Endothelial cell of umbilical vein (primary cell): ENCODE data around the gene SPAG16. TPM values are rescaled to one million over a fixed set of nuclear protein-coding genes. Genes with fewer than 3 reads are reported as not detected.

ENCODE experiments used
- BruUV-seq: library from RNA; stranded (reverse); fragments of 400-500 nt; replicated peaks from 2 replicates; lab custom pipeline; 2021; lab: Mats Ljungman, UMichigan
- CTCF ChIA-PET: fragments of 300-600, 350-600 bp; sonication (Branson Sonifier 250); formaldehyde crosslinking; loops from one replicate; lab custom pipeline; 2021; ENCODE audit warnings: antibody characterized with exemption, inconsistent platforms; lab: Charles Lee
- POLR2A ChIA-PET: fragments of 300-600, 350-600 bp; sonication (Branson Sonifier 250); formaldehyde crosslinking; loops from one replicate; lab custom pipeline; 2021; ENCODE audit warnings: antibody characterized with exemption, inconsistent platforms; lab: Charles Lee
- DNase-seq: peaks from one replicate; pipeline ENCODE4 v3.0.0-alpha.2; 2011; ENCODE audit warnings: low read depth, low spot score
- FAIRE-seq: peaks from 2 replicates; lab custom pipeline; 2011; peaks lifted over from hg19 to GRCh38; lab: Jason Lieb, UNC
- H2AFZ ChIP-seq: 2 replicates; pipeline ENCODE4 v1.6.0; 2012; ENCODE audit warnings: low read depth, low read length, control low read depth, inconsistent platforms
- H3K27ac ChIP-seq: 2 replicates; pipeline ENCODE4 v1.5.1; 2011; ENCODE audit warnings: low read depth, mild to moderate bottlenecking, control low read depth, low read length, moderate library complexity; ENCODE audit not compliant: insufficient read depth
- H3K27me3 ChIP-seq, 2 experiments: 2 replicates each; pipeline versions ENCODE4 v1.6.0 to v1.6.1; 2011; ENCODE audit warnings: low read length in 2 of 2, mixed read lengths in 1 of 2; ENCODE audit not compliant: control insufficient read depth in 2 of 2, insufficient read depth in 2 of 2
- H3K36me3 ChIP-seq, 2 experiments: 2 replicates in 1 of 2; 3 replicates in 1 of 2; pipeline ENCODE4 v1.5.1; 2011; ENCODE audit warnings: low read length in 2 of 2, mild to moderate bottlenecking in 1 of 2, moderate library complexity in 1 of 2; ENCODE audit not compliant: control insufficient read depth in 2 of 2, insufficient read depth in 2 of 2; ENCODE audit errors: extremely low read depth in 1 of 2
- H3K4me1 ChIP-seq: 3 replicates; pipeline ENCODE4 v1.5.1; 2011; ENCODE audit warnings: mild to moderate bottlenecking, low read length; ENCODE audit not compliant: control insufficient read depth, insufficient read depth; ENCODE audit errors: extremely low read depth
- H3K4me2 ChIP-seq: 2 replicates; pipeline ENCODE4 v1.6.1; 2011; ENCODE audit warnings: low read length, control low read depth, mixed read lengths; ENCODE audit not compliant: insufficient read depth
- H3K4me3 ChIP-seq, 3 experiments: fragments of 200-600 bp in 1 of 3; sonication (generic), shearing (Covaris generic) in 1 of 3; replicated peaks in 1 of 3; 2 replicates each; pipeline ENCODE4 v1.5.1; 2011 to 2016; ENCODE audit warnings: control low read depth in 3 of 3, low read length in 3 of 3, mild to moderate bottlenecking in 2 of 3, inconsistent platforms in 1 of 3, low read depth in 1 of 3, moderate library complexity in 1 of 3; ENCODE audit not compliant: insufficient read depth in 1 of 3
- H3K79me2 ChIP-seq: 2 replicates; pipeline ENCODE4 v1.6.0; 2012; ENCODE audit warnings: low read length, inconsistent platforms; ENCODE audit not compliant: control insufficient read depth, insufficient read depth
- H3K9ac ChIP-seq: replicated peaks from 2 replicates; pipeline ENCODE3; 2011; ENCODE audit warnings: low read length, control low read depth; ENCODE audit not compliant: insufficient read depth; ENCODE audit errors: extremely low read depth
- H3K9me1 ChIP-seq: replicated peaks from 3 replicates; pipeline ENCODE4 v1.6.0; 2011; ENCODE audit warnings: mild to moderate bottlenecking, low read length; ENCODE audit not compliant: control insufficient read depth, insufficient read depth; ENCODE audit errors: extremely low read depth
- H3K9me3 ChIP-seq: replicated peaks from 2 replicates; pipeline ENCODE4 v1.5.1; 2012; ENCODE audit warnings: low read length, inconsistent platforms; ENCODE audit not compliant: control insufficient read depth, insufficient read depth
- H4K20me1 ChIP-seq: replicated peaks from 2 replicates; pipeline ENCODE3; 2011; ENCODE audit warnings: mild to moderate bottlenecking, low read length; ENCODE audit not compliant: control insufficient read depth, insufficient read depth; ENCODE audit errors: extremely low read depth
- CTCF ChIP-seq, 2 donors: IDR thresholded peaks; 1 replicate in 1 of 2; 2 replicates in 1 of 2; pipeline ENCODE4 v1.5.1; 2011; ENCODE audit warnings: low read length in 2 of 2, mild to moderate bottlenecking in 2 of 2, moderate library complexity in 2 of 2, control low read depth in 1 of 2, inconsistent platforms in 1 of 2, low read depth in 1 of 2; ENCODE audit not compliant: insufficient read depth in 1 of 2; ENCODE audit errors: extremely low read depth in 1 of 2
- EZH2 ChIP-seq: IDR thresholded peaks from 2 replicates; pipeline ENCODE4 v1.6.1; 2012; ENCODE audit warnings: borderline replicate concordance, low read depth, mild to moderate bottlenecking, moderate library complexity, low read length, inconsistent platforms; ENCODE audit not compliant: severe bottlenecking
- GATA2 ChIP-seq: IDR thresholded peaks from 2 replicates; pipeline ENCODE4 v1.7.0; 2011; ENCODE audit warnings: low read depth, mild to moderate bottlenecking, moderate library complexity, mixed read lengths, low read length; ENCODE audit not compliant: insufficient read length, insufficient read depth
- JUN ChIP-seq: IDR thresholded peaks from 2 replicates; pipeline ENCODE4 v1.6.1; 2011; ENCODE audit warnings: borderline replicate concordance, low read depth; ENCODE audit not compliant: insufficient read length, insufficient read depth
- MAX ChIP-seq: IDR thresholded peaks from 2 replicates; pipeline ENCODE4 v1.6.1; 2011; ENCODE audit not compliant: insufficient read depth, insufficient read length
- MYC ChIP-seq: IDR thresholded peaks from one replicate; pipeline ENCODE4 v1.6.1; 2011; ENCODE audit warnings: mild to moderate bottlenecking, low read depth, low read length
- POLR2A ChIP-seq: IDR thresholded peaks from 2 replicates; pipeline ENCODE4 v1.6.1; 2012; ENCODE audit warnings: low read depth, mild to moderate bottlenecking, control low read depth, low read length
- POLR2AphosphoS5 ChIP-seq: IDR thresholded peaks from 2 replicates; pipeline ENCODE4 v1.6.1; 2012; ENCODE audit warnings: low read depth, mild to moderate bottlenecking, control low read depth, low read length, moderate library complexity; ENCODE audit not compliant: insufficient read depth
- dilution Hi-C: fragments of 300-500 bp; cut with MboI; formaldehyde crosslinking; loops from one replicate; pipeline ENCODE4 v1.15.0; 2019; ENCODE audit warnings: low sequenced_read_pairs; ENCODE audit not compliant: extremely low pct_ligation_motif_present
- intact Hi-C: fragments of 100-400 bp; cut with micrococcal nuclease; formaldehyde crosslinking; loops from one replicate; pipeline ENCODE4 v1.10.0; 2022
- polyA plus RNA-seq, 4 experiments: library from polyadenylated mRNA; depleted of rRNA in 3 of 4; stranded (reverse) in 3 of 4; unstranded in 1 of 4; fragments of >200 nt; gene quantifications; 2 replicates each; pipeline versions ENCODE4 v1.2.1 to v1.2.3, GENCODE V29; 2011 to 2012; ENCODE audit warnings: missing spikeins in 1 of 4
- total RNA-seq: library from RNA; stranded (reverse); gene quantifications from 2 replicates; pipeline ENCODE4 v1.2.3, GENCODE V29; 2021

The SPAG16 gene
- total and polyA plus RNA-seq, 2 donors (not counting 3 experiments of a cell fraction or from before 2014, with no cell fraction given), result 4.0 to 7.7 TPM

GRCh38 chr2:214450118-214450894, 1166.0 kb downstream of the SPAG16 start:
- POLR2A ChIA-PET, result no interaction called here
- no peak for FAIRE-seq
- Histone ChIP-seq H3K9me1 (no peaks in the 10 kb centered on the region), H3K9ac (no peak overlapping the region), H3K4me2 (no peak overlapping the region), H3K27ac (no peak overlapping the region), H2AFZ (no peak overlapping the region), H3K27me3 (no peaks in the 10 kb centered on the region), H3K4me1 (no peaks in the 10 kb centered on the region), H3K9me3 (no peaks in the 10 kb centered on the region), H4K20me1 (no peaks in the 10 kb centered on the region), H3K36me3 (no peaks in the 10 kb centered on the region), H3K4me3 (no peak overlapping the region), H3K79me2 (no peaks in the 10 kb centered on the region)
- dilution Hi-C loops, result no loop called here
- no peak for DNase-seq
- TF ChIP-seq EZH2, result no peak
- no peak for TF ChIP-seq MAX
- TF ChIP-seq MYC, result no peak
- no TSS peak for BruUV-seq
- CTCF ChIA-PET, result no interaction called here
- intact Hi-C loops, result no loop called here

GRCh38 chr2:214451516-214452275, 1167.4 kb downstream of the SPAG16 start:
- Histone ChIP-seq H3K27me3 (no peaks in the 10 kb centered on the region), H3K4me3 (no peak overlapping the region), H3K9me1 (no peaks in the 10 kb centered on the region), H4K20me1 (no peaks in the 10 kb centered on the region), H3K9me3 (no peaks in the 10 kb centered on the region), H3K4me1 (no peaks in the 10 kb centered on the region), H3K4me2 (no peak overlapping the region), H2AFZ (no peak overlapping the region), H3K27ac (no peak overlapping the region), H3K79me2 (no peaks in the 10 kb centered on the region), H3K9ac (no peak overlapping the region), H3K36me3 (no peaks in the 10 kb centered on the region)
- FAIRE-seq (no peak), DNase-seq (no peak)
- no TSS peak for BruUV-seq
- ChIA-PET POLR2A (no interaction called here), CTCF (no interaction called here)
- dilution Hi-C loops (no loop called here), intact Hi-C loops (no loop called here)
- TF ChIP-seq JUN (no peak), MYC (no peak), CTCF (IDR thresholded peaks at IDR 0.05; ENCODE audit: extremely low read depth in 1 of 2, insufficient read depth in 1 of 2, low read depth in 1 of 2, low read length in 2 of 2) (no peak), POLR2AphosphoS5 (no peak), MAX (no peak), POLR2A (no peak), GATA2 (no peak), EZH2 (no peak)
